GM12878 (cell line): ENCODE measurements around the gene CCDC177. TPM values are rescaled to one million over a fixed set of nuclear protein-coding genes. Genes with fewer than 3 reads are reported as not detected.

Experiments used
- ATAC-seq: fragments of 200-7000 bp; cut with Tn5 transposase; 3 replicates; pipeline ENCODE4 v1.9.1; 2020; ENCODE audit warnings: mild to moderate bottlenecking, moderate library complexity
- BruUV-seq: library from RNA; stranded (reverse); fragments of 400-500 nt; replicated peaks from 2 replicates; lab custom pipeline; 2021; lab: Mats Ljungman, UMichigan
- CTCF ChIA-PET: fragments of 300-600 bp; sonication (Branson Sonifier 250); formaldehyde crosslinking; extraction: SDS; loops from one replicate; lab custom pipeline; 2021; ENCODE audit warnings: inconsistent platforms; lab: Yijun Ruan, JAX
- POLR2A ChIA-PET: fragments of 350-600 bp; formaldehyde crosslinking; extraction: SDS; loops from one replicate; lab custom pipeline; 2021; ENCODE audit warnings: inconsistent platforms; lab: Charles Lee
- RAD21 ChIA-PET: fragments of 300-600 bp; sonication (Branson Sonifier 250); formaldehyde crosslinking; loops from one replicate; lab custom pipeline; 2023; ENCODE audit warnings: antibody characterized with exemption; ENCODE audit not compliant: unreplicated experiment; lab: Charles Lee
- SMC1A ChIA-PET: fragments of 300-600 bp; sonication (Branson Sonifier 250); formaldehyde crosslinking; loops from one replicate; lab custom pipeline; 2023; ENCODE audit not compliant: unreplicated experiment, uncharacterized antibody; lab: Charles Lee
- DNase-seq: peaks from one replicate; pipeline ENCODE4 v3.0.0-alpha.2; 2011; ENCODE audit warnings: low read depth, low spot score
- FAIRE-seq: peaks from 3 replicates; lab custom pipeline; 2011; peaks lifted over from hg19 to GRCh38; lab: Jason Lieb, UNC
- H2AFZ ChIP-seq: 2 replicates; pipeline ENCODE4 v1.6.0; 2011; ENCODE audit warnings: low read depth, low read length, control low read depth; ENCODE audit not compliant: control insufficient read depth
- H3K27ac ChIP-seq: 2 replicates; pipeline ENCODE4 v1.5.1; 2011; ENCODE audit warnings: control low read depth; ENCODE audit not compliant: control insufficient read depth, insufficient read depth
- H3K27me3 ChIP-seq, 2 experiments: replicated peaks in 1 of 2; 2 replicates each; pipeline versions ENCODE4 v1.6.0 to v1.6.1; 2011; ENCODE audit warnings: low read length in 1 of 2; ENCODE audit not compliant: control insufficient read depth in 2 of 2, insufficient read depth in 2 of 2
- H3K36me3 ChIP-seq, 2 experiments: 2 replicates each; pipeline ENCODE4 v1.5.1; 2011; ENCODE audit warnings: low read length in 1 of 2; ENCODE audit not compliant: control insufficient read depth in 2 of 2, insufficient read depth in 2 of 2
- H3K4me1 ChIP-seq: 2 replicates; pipeline ENCODE4 v1.6.1; 2011; ENCODE audit warnings: mild to moderate bottlenecking, low read length, moderate library complexity, mixed read lengths; ENCODE audit not compliant: control insufficient read depth, insufficient read depth
- H3K4me2 ChIP-seq: 2 replicates; pipeline ENCODE4 v1.6.0; 2011; ENCODE audit warnings: control low read depth; ENCODE audit not compliant: control insufficient read depth, insufficient read depth
- H3K4me3 ChIP-seq: fragments of 200-600 bp; sonication (generic); 2 replicates; pipeline ENCODE4 v1.5.1; 2016
- H3K79me2 ChIP-seq: 2 replicates; pipeline ENCODE4 v1.6.0; 2011; ENCODE audit warnings: low read length; ENCODE audit not compliant: control insufficient read depth, insufficient read depth
- H3K9ac ChIP-seq: 2 replicates; pipeline ENCODE4 v1.8.0; 2011; ENCODE audit warnings: low read length, control low read depth, mixed read lengths; ENCODE audit not compliant: control insufficient read depth, insufficient read depth
- H3K9me3 ChIP-seq: replicated peaks from 3 replicates; pipeline ENCODE4 v1.5.1; 2011; ENCODE audit warnings: mild to moderate bottlenecking, low read length; ENCODE audit not compliant: control insufficient read depth, insufficient read depth
- H4K20me1 ChIP-seq: 2 replicates; pipeline ENCODE4 v1.6.0; 2011; ENCODE audit not compliant: control insufficient read depth, insufficient read depth
- BMI1 ChIP-seq: fragments of 450-650 bp; IDR thresholded peaks from 2 replicates; pipeline ENCODE4 v1.6.1; 2016; ENCODE audit warnings: mild to moderate bottlenecking, moderate library complexity, borderline replicate concordance
- ETV6 ChIP-seq, 2 experiments: fragments of 450-650 bp in 1 of 2; IDR thresholded peaks in 1 of 2; conservative IDR thresholded peaks in 1 of 2; 2 replicates each; pipeline ENCODE4 v1.6.1; 2014; ENCODE audit warnings: antibody characterized with exemption in 1 of 2, borderline replicate concordance in 1 of 2, low read depth in 1 of 2, mild to moderate bottlenecking in 1 of 2, moderate library complexity in 1 of 2
- NBN ChIP-seq: fragments of 450-650 bp; IDR thresholded peaks from 2 replicates; pipeline ENCODE4 v1.6.1; 2016
- RAD21 ChIP-seq: IDR thresholded peaks from 2 replicates; pipeline ENCODE4 v1.6.1; 2011; ENCODE audit warnings: mild to moderate bottlenecking, low read depth, low read length, moderate library complexity; ENCODE audit not compliant: insufficient read depth
- RBBP5 ChIP-seq: fragments of 200-600 bp; sonication (generic); conservative IDR thresholded peaks from 2 replicates; pipeline ENCODE4 v1.6.1; 2016
- SIN3A ChIP-seq: IDR thresholded peaks from 2 replicates; pipeline ENCODE4 v1.6.1; 2012; ENCODE audit warnings: low read depth, low read length, improper control_type of control experiment
- SREBF2 ChIP-seq: IDR thresholded peaks from 2 replicates; pipeline ENCODE4 v1.6.1; 2012; ENCODE audit warnings: mild to moderate bottlenecking, low read length
- SRF ChIP-seq, 2 experiments: IDR thresholded peaks; 2 replicates each; pipeline ENCODE4 v1.6.1; 2011; ENCODE audit warnings: low read depth in 2 of 2, low read length in 2 of 2, mild to moderate bottlenecking in 1 of 2, moderate library complexity in 1 of 2
- YY1 ChIP-seq: IDR thresholded peaks from 2 replicates; pipeline ENCODE4 v1.6.1; 2011; ENCODE audit warnings: low read depth, mild to moderate bottlenecking, low read length
- WGBS: methylation state at CpG from one replicate; pipeline ENCODE4 v1.1.6; 2016; ENCODE audit warnings: low lambda C conversion rate; ENCODE audit not compliant: insufficient replicate concordance, insufficient coverage; ENCODE audit errors: missing lambda C conversion rate; 5-methylcytosine and 5-hydroxymethylcytosine counted together
- in situ Hi-C: fragments of 300-500 bp; cut with MboI; formaldehyde crosslinking; loops from 9 replicates; pipeline ENCODE4 v1.14.3; 2018; ENCODE audit warnings: mixed read lengths
- intact Hi-C: fragments of 100-400 bp; cut with micrococcal nuclease; formaldehyde crosslinking; loops from one replicate; pipeline ENCODE4 v1.14.2; 2022; ENCODE audit not compliant: unreplicated experiment
- polyA plus RNA-seq, 11 experiments: library from polyadenylated mRNA; depleted of rRNA in 4 of 11; unstranded in 6 of 11; stranded (reverse) in 5 of 11; fragments of >200 nt; fragmentation: Nextera tagmentation in 4 of 11; fragmentation: Illumina TruSeq in 1 of 11; extraction: Ambion mirVana in 4 of 11; extraction: Trizol in 1 of 11; gene quantifications; 1 replicate in 1 of 11; 2 replicates in 10 of 11; pipeline versions ENCODE4 v1.2.1 to v1.2.3, GENCODE V29; 2011 to 2016; ENCODE audit warnings: inconsistent platforms in 2 of 11, missing spikeins in 2 of 11, low read depth in 1 of 11
- total RNA-seq, 4 experiments: library from RNA; depleted of rRNA in 3 of 4; stranded (reverse); fragments of >200 nt in 3 of 4; fragmentation: Illumina TruSeq in 1 of 4; extraction: Trizol in 1 of 4; gene quantifications; 2 replicates each; pipeline versions ENCODE4 v1.2.1 to v1.2.3, GENCODE V29; 2013 to 2021
- TF ChIP-seq, protein P1 (sequence below): fragments of 450-650 bp; IDR thresholded peaks from 2 replicates; pipeline ENCODE4 v1.6.1; 2017; ENCODE audit warnings: low read depth, mild to moderate bottlenecking, moderate library complexity
- TF ChIP-seq, protein P2 (sequence below): fragments of 450-650 bp; formaldehyde crosslinking; IDR thresholded peaks from 2 replicates; pipeline ENCODE4 v1.5.0; 2022; ENCODE audit warnings: mild to moderate bottlenecking, missing genetic modification characterization

CCDC177 gene
- total and polyA plus RNA-seq, 10 of the 15 experiments (the other 5 are each of a cell fraction or from before 2014, with no cell fraction given) = not detected

DNA sequence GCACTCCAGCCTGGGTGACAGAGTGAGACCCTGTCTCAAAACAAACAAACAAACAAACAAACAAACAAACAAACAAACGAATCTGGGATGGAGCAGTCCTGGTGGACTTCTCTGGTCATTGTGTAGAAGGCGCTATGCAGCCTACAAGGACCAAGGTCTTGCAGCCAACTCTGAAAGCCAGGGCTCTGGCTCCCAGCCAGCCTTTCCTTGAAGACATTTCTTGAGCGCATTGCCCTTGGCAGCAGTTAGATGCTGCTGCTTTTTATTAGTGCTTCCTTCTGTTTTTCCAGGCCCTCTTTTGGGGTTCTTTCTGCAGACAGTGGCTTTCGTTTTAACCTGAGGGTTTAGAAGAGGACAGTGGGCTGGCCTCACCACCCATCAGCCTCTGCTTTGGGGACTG is 20.2 kb downstream of the CCDC177 start:
- Histone ChIP-seq H4K20me1 (no peaks in the 10 kb centered on the region), H3K27me3 (no peaks in the 10 kb centered on the region; a peak in 2 of 4 replicates), H3K36me3 (no peaks in the 10 kb centered on the region), H3K27ac (no peak overlapping the region), H3K79me2 (no peaks in the 10 kb centered on the region), H3K4me2 (no peak overlapping the region), H2AFZ (no peak overlapping the region), H3K4me1 (no peaks in the 10 kb centered on the region), H3K9ac (no peak overlapping the region), H3K4me3 (no peak overlapping the region), H3K9me3 (no peaks in the 10 kb centered on the region)
- TF ChIP-seq RAD21 (no peak), SIN3A (no peak), YY1 (no peak), SREBF2 (no peak), SRF (IDR thresholded peaks at IDR 0.05; ENCODE audit: low read depth in 2 of 2, low read length in 2 of 2) (no peak), NBN (no peak), BMI1 (no peak), RBBP5 (no peak), ETV6 (conservative IDR thresholded peaks at IDR 0.05 in 1 of 2, IDR thresholded peaks at IDR 0.05 in 1 of 2; ENCODE audit: borderline replicate concordance in 1 of 2, low read depth in 1 of 2) (no peak)
- TF ChIP-seq, protein P1, sequence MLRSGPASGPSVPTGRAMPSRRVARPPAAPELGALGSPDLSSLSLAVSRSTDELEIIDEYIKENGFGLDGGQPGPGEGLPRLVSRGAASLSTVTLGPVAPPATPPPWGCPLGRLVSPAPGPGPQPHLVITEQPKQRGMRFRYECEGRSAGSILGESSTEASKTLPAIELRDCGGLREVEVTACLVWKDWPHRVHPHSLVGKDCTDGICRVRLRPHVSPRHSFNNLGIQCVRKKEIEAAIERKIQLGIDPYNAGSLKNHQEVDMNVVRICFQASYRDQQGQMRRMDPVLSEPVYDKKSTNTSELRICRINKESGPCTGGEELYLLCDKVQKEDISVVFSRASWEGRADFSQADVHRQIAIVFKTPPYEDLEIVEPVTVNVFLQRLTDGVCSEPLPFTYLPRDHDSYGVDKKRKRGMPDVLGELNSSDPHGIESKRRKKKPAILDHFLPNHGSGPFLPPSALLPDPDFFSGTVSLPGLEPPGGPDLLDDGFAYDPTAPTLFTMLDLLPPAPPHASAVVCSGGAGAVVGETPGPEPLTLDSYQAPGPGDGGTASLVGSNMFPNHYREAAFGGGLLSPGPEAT = no peak
- TF ChIP-seq, protein P2, sequence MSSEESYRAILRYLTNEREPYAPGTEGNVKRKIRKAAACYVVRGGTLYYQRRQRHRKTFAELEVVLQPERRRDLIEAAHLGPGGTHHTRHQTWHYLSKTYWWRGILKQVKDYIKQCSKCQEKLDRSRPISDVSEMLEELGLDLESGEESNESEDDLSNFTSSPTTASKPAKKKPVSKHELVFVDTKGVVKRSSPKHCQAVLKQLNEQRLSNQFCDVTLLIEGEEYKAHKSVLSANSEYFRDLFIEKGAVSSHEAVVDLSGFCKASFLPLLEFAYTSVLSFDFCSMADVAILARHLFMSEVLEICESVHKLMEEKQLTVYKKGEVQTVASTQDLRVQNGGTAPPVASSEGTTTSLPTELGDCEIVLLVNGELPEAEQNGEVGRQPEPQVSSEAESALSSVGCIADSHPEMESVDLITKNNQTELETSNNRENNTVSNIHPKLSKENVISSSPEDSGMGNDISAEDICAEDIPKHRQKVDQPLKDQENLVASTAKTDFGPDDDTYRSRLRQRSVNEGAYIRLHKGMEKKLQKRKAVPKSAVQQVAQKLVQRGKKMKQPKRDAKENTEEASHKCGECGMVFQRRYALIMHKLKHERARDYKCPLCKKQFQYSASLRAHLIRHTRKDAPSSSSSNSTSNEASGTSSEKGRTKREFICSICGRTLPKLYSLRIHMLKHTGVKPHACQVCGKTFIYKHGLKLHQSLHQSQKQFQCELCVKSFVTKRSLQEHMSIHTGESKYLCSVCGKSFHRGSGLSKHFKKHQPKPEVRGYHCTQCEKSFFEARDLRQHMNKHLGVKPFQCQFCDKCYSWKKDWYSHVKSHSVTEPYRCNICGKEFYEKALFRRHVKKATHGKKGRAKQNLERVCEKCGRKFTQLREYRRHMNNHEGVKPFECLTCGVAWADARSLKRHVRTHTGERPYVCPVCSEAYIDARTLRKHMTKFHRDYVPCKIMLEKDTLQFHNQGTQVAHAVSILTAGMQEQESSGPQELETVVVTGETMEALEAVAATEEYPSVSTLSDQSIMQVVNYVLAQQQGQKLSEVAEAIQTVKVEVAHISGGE (CRISPR knock-in tag) = no peak
- DNase-seq (no peak), ATAC-seq (no peak), FAIRE-seq (no peak)
- ChIA-PET CTCF (no interaction called here), POLR2A (no interaction called here), SMC1A (no interaction called here), RAD21 (no interaction called here)
- intact Hi-C loops = no loop called here
- BruUV-seq = no TSS peak
- WGBS = 17% methylated on average over 4 of the region's 4 CpGs
- in situ Hi-C loops = no loop called here
